GM10266 (cell line): ENCODE results near the gene MFGE8.

Source experiments
- DNase-seq: peaks from one replicate; pipeline ENCODE4 v3.0.0; 2012; ENCODE audit errors: extremely low spot score
- CTCF ChIP-seq: IDR thresholded peaks from 2 replicates; pipeline ENCODE4 v1.5.1; 2012; ENCODE audit warnings: mild to moderate bottlenecking, low read depth; ENCODE audit not compliant: control insufficient read depth, insufficient read depth; ENCODE audit errors: missing control alignments

Gene MFGE8

GRCh38 chr15:88906551-88906950 is 6.6 kb downstream of the MFGE8 start:
- TF ChIP-seq CTCF = no peak
- no peak for DNase-seq

GRCh38 chr15:88906130-88906529 is 7.0 kb downstream of the MFGE8 start:
- TF ChIP-seq CTCF = no peak
- DNase-seq = no peak

GRCh38 chr15:88905576-88905975 is 7.6 kb downstream of the MFGE8 start:
- DNase-seq = no peak
- TF ChIP-seq CTCF = no peak

GRCh38 chr15:88904624-88905327 is 8.4 kb downstream of the MFGE8 start:
- peak; percentile 96 for TF ChIP-seq CTCF
- DNase-seq = peak; percentile 81

- no peak for DNase-seq
- no peak for TF ChIP-seq CTCF
These were observed 8.9 kb downstream of the MFGE8 start for GRCh38 chr15:88904257-88904623.

GRCh38 chr15:88902846-88903245 is 10.3 kb downstream of the MFGE8 start:
- TF ChIP-seq CTCF = no peak
- DNase-seq = no peak

GRCh38 chr15:88902221-88902835 is 10.9 kb downstream of the MFGE8 start:
- DNase-seq = no peak
- TF ChIP-seq CTCF = no peak
